ENCODE data around the gene TMEM270.

Gene TMEM270

GRCh38 chr7:73899731-73900142, 38.8 kb downstream of the TMEM270 start:
- H3K4me3 ChIP-seq (ENCODE audit: low read depth, low read length) = no peak overlapping the region
- no peak for DNase-seq (ENCODE audit: low read depth)
- no peak for TF ChIP-seq POLR2A (IDR thresholded peaks at IDR 0.05; ENCODE audit: extremely low read depth, insufficient read length)
- no peak for TF ChIP-seq CTCF (IDR thresholded peaks at IDR 0.05; ENCODE audit: low read depth, low read length)
- TF ChIP-seq MYC (IDR thresholded peaks at IDR 0.05; ENCODE audit: low read depth, low read length) = no peak
- no peak for TF ChIP-seq MAX (IDR thresholded peaks at IDR 0.05; ENCODE audit: low read depth, low read length)

GRCh38 chr7:73900286-73900685, 39.3 kb downstream of the TMEM270 start:
- TF ChIP-seq POLR2A (IDR thresholded peaks at IDR 0.05; ENCODE audit: extremely low read depth, insufficient read length) (no peak), MYC (IDR thresholded peaks at IDR 0.05; ENCODE audit: low read depth, low read length) (no peak), CTCF (IDR thresholded peaks at IDR 0.05; ENCODE audit: low read depth, low read length) (no peak), MAX (IDR thresholded peaks at IDR 0.05; ENCODE audit: low read depth, low read length) (no peak)
- no peak overlapping the region for H3K4me3 ChIP-seq (ENCODE audit: low read depth, low read length)
- peak; percentile 50 for DNase-seq (ENCODE audit: low read depth)

- TF ChIP-seq MAX (IDR thresholded peaks at IDR 0.05; ENCODE audit: low read depth, low read length) (no peak), CTCF (IDR thresholded peaks at IDR 0.05; ENCODE audit: low read depth, low read length) (no peak), POLR2A (IDR thresholded peaks at IDR 0.05; ENCODE audit: extremely low read depth, insufficient read length) (no peak), MYC (IDR thresholded peaks at IDR 0.05; ENCODE audit: low read depth, low read length) (no peak)
- DNase-seq (ENCODE audit: low read depth) = no peak
Observed at GRCh38 chr7:73901231-73901822, 40.4 kb downstream of the TMEM270 start.

GRCh38 chr7:73901823-73902597, 41.1 kb downstream of the TMEM270 start:
- TF ChIP-seq POLR2A (IDR thresholded peaks at IDR 0.05; ENCODE audit: extremely low read depth, insufficient read length) (no peak), CTCF (IDR thresholded peaks at IDR 0.05; ENCODE audit: low read depth, low read length) (no peak), MYC (IDR thresholded peaks at IDR 0.05; ENCODE audit: low read depth, low read length) (no peak), MAX (IDR thresholded peaks at IDR 0.05; ENCODE audit: low read depth, low read length) (no peak)
- no peak overlapping the region for H3K4me3 ChIP-seq (ENCODE audit: low read depth, low read length)
- DNase-seq (ENCODE audit: low read depth) = no peak

More at GRCh38 chr7:73901231-73901822, 40.4 kb downstream of the TMEM270 start:
- no peak overlapping the region for H3K4me3 ChIP-seq (ENCODE audit: low read depth, low read length)

GRCh38 chr7:73903321-73904218, 42.6 kb downstream of the TMEM270 start:
- H3K4me3 ChIP-seq (ENCODE audit: low read depth, low read length) = no peak overlapping the region
- no peak for TF ChIP-seq MYC (IDR thresholded peaks at IDR 0.05; ENCODE audit: low read depth, low read length)
- TF ChIP-seq CTCF (IDR thresholded peaks at IDR 0.05; ENCODE audit: low read depth, low read length) = no peak
- no peak for TF ChIP-seq MAX (IDR thresholded peaks at IDR 0.05; ENCODE audit: low read depth, low read length)
- TF ChIP-seq POLR2A (IDR thresholded peaks at IDR 0.05; ENCODE audit: extremely low read depth, insufficient read length) = no peak
- DNase-seq (ENCODE audit: low read depth) = no peak
